OCI-LY1 (cell line): Measurements from ENCODE around the gene LYRM9.

Experiments
- H2AFZ ChIP-seq: fragments of 200-600 bp; sonication (generic), shearing (Covaris generic); 2 replicates; pipeline ENCODE4 v1.6.0; 2014; ENCODE audit warnings: antibody characterized with exemption, mild to moderate bottlenecking, low read length
- H3F3A ChIP-seq: fragments of 200-600 bp; sonication (generic), shearing (Covaris generic); 2 replicates; pipeline ENCODE4 v1.6.0; 2014; ENCODE audit warnings: mild to moderate bottlenecking, antibody characterized with exemption, low read length, moderate library complexity; ENCODE audit not compliant: insufficient read depth
- H3K27ac ChIP-seq: fragments of 200-600 bp; sonication (generic); 2 replicates; pipeline ENCODE4 v1.5.1; 2014; ENCODE audit warnings: low read length, mixed run types, mild to moderate bottlenecking, low read depth; ENCODE audit not compliant: poor library complexity, severe bottlenecking
- H3K27me3 ChIP-seq: fragments of 200-600 bp; sonication (generic); 2 replicates; pipeline ENCODE4 v1.6.0; 2014; ENCODE audit warnings: antibody characterized with exemption, mild to moderate bottlenecking, low read length, moderate library complexity; ENCODE audit not compliant: insufficient read depth
- H3K36me3 ChIP-seq: fragments of 200-600 bp; sonication (generic); 2 replicates; pipeline ENCODE4 v1.6.1; 2014; ENCODE audit warnings: mild to moderate bottlenecking, antibody characterized with exemption, low read length, moderate library complexity, mixed read lengths; ENCODE audit not compliant: insufficient read depth
- H3K4me1 ChIP-seq: fragments of 200-600 bp; sonication (generic); 2 replicates; pipeline ENCODE4 v1.5.1; 2014; ENCODE audit warnings: mild to moderate bottlenecking, low read length, moderate library complexity; ENCODE audit not compliant: insufficient read depth, severe bottlenecking
- H3K4me2 ChIP-seq: fragments of 200-600 bp; sonication (generic), shearing (Covaris generic); 2 replicates; pipeline ENCODE4 v1.6.1; 2014; ENCODE audit warnings: low read length
- H3K4me3 ChIP-seq: fragments of 200-600 bp; sonication (generic); 2 replicates; pipeline ENCODE4 v1.5.1; 2014; ENCODE audit warnings: low read length, low read depth, mild to moderate bottlenecking, mixed read lengths; ENCODE audit not compliant: poor library complexity, severe bottlenecking
- H3K79me2 ChIP-seq: fragments of 200-600 bp; shearing (Covaris generic); 2 replicates; pipeline ENCODE4 v1.6.1; 2016; ENCODE audit warnings: mixed run types, low read length, mixed read lengths; ENCODE audit not compliant: insufficient read depth
- H3K9ac ChIP-seq: fragments of 200-600 bp; sonication (generic), shearing (Covaris generic); 2 replicates; pipeline ENCODE4 v1.6.1; 2014; ENCODE audit warnings: mild to moderate bottlenecking, low read length, mixed read lengths
- H3K9me2 ChIP-seq: fragments of 200-600 bp; sonication (generic), shearing (Covaris generic); 2 replicates; pipeline ENCODE4 v1.6.1; 2014; ENCODE audit warnings: low read depth, mild to moderate bottlenecking, low read length, mixed read lengths
- H3K9me3 ChIP-seq: fragments of 200-600 bp; shearing (Covaris generic); 2 replicates; pipeline ENCODE4 v1.6.1; 2014; ENCODE audit warnings: low read length, mixed read lengths
- H4K20me1 ChIP-seq: fragments of 200-600 bp; sonication (generic), shearing (Covaris generic); 2 replicates; pipeline ENCODE4 v1.6.0; 2016; ENCODE audit warnings: mild to moderate bottlenecking, low read length; ENCODE audit not compliant: insufficient read depth
- EZH2 ChIP-seq: fragments of 200-600 bp; sonication (generic), shearing (Covaris generic); IDR thresholded peaks from 2 replicates; pipeline ENCODE4 v1.8.0; 2017; ENCODE audit warnings: borderline replicate concordance, mixed run types, mild to moderate bottlenecking, antibody characterized with exemption, low read length, moderate library complexity, mixed read lengths
- TF ChIP-seq, protein P1 (sequence below): fragments of 200-600 bp; sonication (generic), shearing (Covaris generic); IDR thresholded peaks from 2 replicates; pipeline ENCODE4 v1.5.1; 2017; ENCODE audit warnings: mild to moderate bottlenecking, antibody characterized with exemption, low read length, moderate library complexity, mixed read lengths

LYRM9 gene

GRCh38 chr17:27892542-27892865 is 661 bp downstream of the LYRM9 start:
- no peaks in the 10 kb centered on the region for H3K9me2 ChIP-seq
- no peak overlapping the region for H3K27ac ChIP-seq
- H3K79me2 ChIP-seq: no peaks in the 10 kb centered on the region
- no peak for TF ChIP-seq EZH2
- TF ChIP-seq, protein P1, sequence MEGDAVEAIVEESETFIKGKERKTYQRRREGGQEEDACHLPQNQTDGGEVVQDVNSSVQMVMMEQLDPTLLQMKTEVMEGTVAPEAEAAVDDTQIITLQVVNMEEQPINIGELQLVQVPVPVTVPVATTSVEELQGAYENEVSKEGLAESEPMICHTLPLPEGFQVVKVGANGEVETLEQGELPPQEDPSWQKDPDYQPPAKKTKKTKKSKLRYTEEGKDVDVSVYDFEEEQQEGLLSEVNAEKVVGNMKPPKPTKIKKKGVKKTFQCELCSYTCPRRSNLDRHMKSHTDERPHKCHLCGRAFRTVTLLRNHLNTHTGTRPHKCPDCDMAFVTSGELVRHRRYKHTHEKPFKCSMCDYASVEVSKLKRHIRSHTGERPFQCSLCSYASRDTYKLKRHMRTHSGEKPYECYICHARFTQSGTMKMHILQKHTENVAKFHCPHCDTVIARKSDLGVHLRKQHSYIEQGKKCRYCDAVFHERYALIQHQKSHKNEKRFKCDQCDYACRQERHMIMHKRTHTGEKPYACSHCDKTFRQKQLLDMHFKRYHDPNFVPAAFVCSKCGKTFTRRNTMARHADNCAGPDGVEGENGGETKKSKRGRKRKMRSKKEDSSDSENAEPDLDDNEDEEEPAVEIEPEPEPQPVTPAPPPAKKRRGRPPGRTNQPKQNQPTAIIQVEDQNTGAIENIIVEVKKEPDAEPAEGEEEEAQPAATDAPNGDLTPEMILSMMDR: no peak
- H3K4me3 ChIP-seq: peak overlapping the region; percentile 64
- H4K20me1 ChIP-seq: no peaks in the 10 kb centered on the region
- peak overlapping the region; percentile 63 for H3K9ac ChIP-seq
- H3K4me2 ChIP-seq: peak overlapping the region; percentile 91
- H3K9me3 ChIP-seq: no peaks in the 10 kb centered on the region
- 0 out of 2 replicates have a peak overlapping the region, but pooled peaks have one; percentile 34 for H2AFZ ChIP-seq
- peaks cover 6% of the 10 kb centered on the region for H3K4me1 ChIP-seq
- H3K36me3 ChIP-seq: no peaks in the 10 kb centered on the region
- no peaks in the 10 kb centered on the region for H3F3A ChIP-seq
- no peaks in the 10 kb centered on the region for H3K27me3 ChIP-seq

GRCh38 chr17:27891841-27892240 is 1.3 kb downstream of the LYRM9 start:
- TF ChIP-seq, protein P1: no peak
- TF ChIP-seq EZH2: no peak
- H3K27me3 ChIP-seq: no peaks in the 10 kb centered on the region
- no peak overlapping the region for H3K27ac ChIP-seq
- H3K9ac ChIP-seq: no peak overlapping the region
- H3K79me2 ChIP-seq: no peaks in the 10 kb centered on the region
- H3K4me2 ChIP-seq: no peak overlapping the region
- H3K4me3 ChIP-seq: no peak overlapping the region
- H2AFZ ChIP-seq: no peak overlapping the region
- H3K36me3 ChIP-seq: no peaks in the 10 kb centered on the region
- no peaks in the 10 kb centered on the region for H3K9me3 ChIP-seq
- no peaks in the 10 kb centered on the region for H3K9me2 ChIP-seq
- peaks cover 6% of the 10 kb centered on the region for H3K4me1 ChIP-seq
- no peaks in the 10 kb centered on the region for H3F3A ChIP-seq
- H4K20me1 ChIP-seq: no peaks in the 10 kb centered on the region

GRCh38 chr17:27889711-27890251 is 3.4 kb downstream of the LYRM9 start:
- Histone ChIP-seq H3F3A (no peaks in the 10 kb centered on the region), H3K36me3 (no peaks in the 10 kb centered on the region)

More at GRCh38 chr17:27889711-27890251, 3.4 kb downstream of the LYRM9 start:
- H4K20me1 ChIP-seq: no peaks in the 10 kb centered on the region
- no peaks in the 10 kb centered on the region for H3K9me2 ChIP-seq
- H3K9ac ChIP-seq: no peak overlapping the region
- H3K79me2 ChIP-seq: no peaks in the 10 kb centered on the region
- H3K27ac ChIP-seq: no peak overlapping the region
- TF ChIP-seq, protein P1: no peak
- no peak for TF ChIP-seq EZH2
- H2AFZ ChIP-seq: no peak overlapping the region
- no peaks in the 10 kb centered on the region for H3K27me3 ChIP-seq
- no peaks in the 10 kb centered on the region for H3K9me3 ChIP-seq
- peaks cover 6% of the 10 kb centered on the region for H3K4me1 ChIP-seq
- no peak overlapping the region for H3K4me2 ChIP-seq
- H3K4me3 ChIP-seq: no peak overlapping the region
